ENCODE data around the gene FCN2. TPM values are rescaled to one million over a fixed set of nuclear protein-coding genes. Genes with fewer than 3 reads are reported as not detected.

FCN2 gene
- total RNA-seq, 4 donors from 2014 or later = not detected

DNA sequence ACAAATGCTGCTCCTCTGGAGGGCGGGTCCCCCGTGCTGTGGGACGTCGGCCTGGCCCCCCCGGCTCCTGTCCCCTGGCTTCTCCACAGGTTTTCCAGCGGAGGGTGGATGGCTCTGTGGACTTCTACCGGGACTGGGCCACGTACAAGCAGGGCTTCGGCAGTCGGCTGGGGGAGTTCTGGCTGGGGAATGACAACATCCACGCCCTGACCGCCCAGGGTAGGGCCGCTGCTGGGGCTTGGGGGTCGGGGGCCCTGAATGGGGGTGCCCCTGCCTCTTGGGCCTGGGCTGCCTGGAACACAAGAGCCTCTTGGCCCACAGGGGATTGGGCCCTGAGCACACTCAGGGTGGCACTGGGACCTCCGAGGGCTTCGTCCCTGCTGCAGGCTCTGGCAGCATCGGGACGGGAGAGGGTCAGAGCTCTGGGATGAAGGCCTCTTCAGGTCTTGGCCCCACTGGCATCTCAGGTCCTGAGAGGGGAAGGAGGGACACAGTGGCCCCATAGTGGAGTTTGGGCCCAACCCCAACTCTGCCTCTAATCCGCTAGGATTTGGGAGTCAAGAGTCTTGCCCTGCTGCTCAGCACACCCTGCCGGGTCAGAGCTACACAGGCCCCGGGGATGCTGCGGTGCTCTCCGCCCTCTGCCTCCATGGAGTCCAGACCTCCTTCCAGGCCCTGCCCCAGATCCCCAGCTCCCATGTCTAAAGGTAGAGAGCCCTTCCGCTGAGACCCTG is 5.2 kb downstream of the FCN2 start:
- no peaks in the 10 kb centered on the region for H3K9me3 ChIP-seq
- H3K4me3 ChIP-seq = no peak overlapping the region
- intact Hi-C loops (cut with DNase I) = no loop called here
- no peak for TF ChIP-seq POLR2AphosphoS5 (IDR thresholded peaks at IDR 0.05)
- TF ChIP-seq POLR2A (IDR thresholded peaks at IDR 0.05; ENCODE audit: low read depth) = no peak
- no peak for TF ChIP-seq CTCF (IDR thresholded peaks at IDR 0.05)
- TF ChIP-seq EP300 (IDR thresholded peaks at IDR 0.05) = no peak
- no peaks in the 10 kb centered on the region for H3K4me1 ChIP-seq
- H3K36me3 ChIP-seq = no peaks in the 10 kb centered on the region
- peaks cover 0 to 37% (median 0%) of the 10 kb centered on the region in 4 donors for H3K27me3 ChIP-seq
- no peak overlapping the region for H3K27ac ChIP-seq (replicated peaks in 1 of 4)
- no peak for DNase-seq (ENCODE audit: extremely low spot score)
- 89% methylated on average over 10 of the region's 24 CpGs for WGBS

GRCh38 chr9:134886413-134886913 is 5.9 kb downstream of the FCN2 start:
- H3K36me3 ChIP-seq = no peaks in the 10 kb centered on the region
- 88% methylated on average over 10 of the region's 11 CpGs for whole genome bisulfite sequencing
- peak; percentile 88 for DNase-seq (ENCODE audit: extremely low spot score)
- no peak overlapping the region for H3K27ac ChIP-seq (replicated peaks in 1 of 4)
- intact Hi-C loops (cut with DNase I) = no loop called here
- peaks cover 0 to 37% (median 0%) of the 10 kb centered on the region in 4 donors for H3K27me3 ChIP-seq
- TF ChIP-seq EP300 (IDR thresholded peaks at IDR 0.05) = no peak
- TF ChIP-seq POLR2A (IDR thresholded peaks at IDR 0.05; ENCODE audit: low read depth) = no peak
- TF ChIP-seq CTCF (IDR thresholded peaks at IDR 0.05) = no peak
- no peak for TF ChIP-seq POLR2AphosphoS5 (IDR thresholded peaks at IDR 0.05)
- H3K4me3 ChIP-seq = no peak overlapping the region
- H3K4me1 ChIP-seq = peaks cover 0 to under 1% (median 0%) of the 10 kb centered on the region in 4 donors
- H3K9me3 ChIP-seq = no peaks in the 10 kb centered on the region

- intact Hi-C loops (cut with DNase I) = no loop called here
- DNase-seq (ENCODE audit: extremely low spot score) = no peak
- WGBS = 88% methylated on average over 10 of the region's 10 CpGs
- no peak overlapping the region for H3K27ac ChIP-seq (replicated peaks in 1 of 4)
- no peak overlapping the region for H3K4me3 ChIP-seq
- H3K36me3 ChIP-seq = no peaks in the 10 kb centered on the region
- no peaks in the 10 kb centered on the region for H3K9me3 ChIP-seq
- TF ChIP-seq CTCF (IDR thresholded peaks at IDR 0.05) (no peak), POLR2AphosphoS5 (IDR thresholded peaks at IDR 0.05) (no peak), EP300 (IDR thresholded peaks at IDR 0.05) (no peak), POLR2A (IDR thresholded peaks at IDR 0.05; ENCODE audit: low read depth) (no peak)
- peaks cover 0 to 37% (median 0%) of the 10 kb centered on the region in 4 donors for H3K27me3 ChIP-seq
- H3K4me1 ChIP-seq = peaks cover 0 to 5% (median 0%) of the 10 kb centered on the region in 4 donors
Measured at GRCh38 chr9:134887219-134887618, 6.6 kb downstream of the FCN2 start.

DNA sequence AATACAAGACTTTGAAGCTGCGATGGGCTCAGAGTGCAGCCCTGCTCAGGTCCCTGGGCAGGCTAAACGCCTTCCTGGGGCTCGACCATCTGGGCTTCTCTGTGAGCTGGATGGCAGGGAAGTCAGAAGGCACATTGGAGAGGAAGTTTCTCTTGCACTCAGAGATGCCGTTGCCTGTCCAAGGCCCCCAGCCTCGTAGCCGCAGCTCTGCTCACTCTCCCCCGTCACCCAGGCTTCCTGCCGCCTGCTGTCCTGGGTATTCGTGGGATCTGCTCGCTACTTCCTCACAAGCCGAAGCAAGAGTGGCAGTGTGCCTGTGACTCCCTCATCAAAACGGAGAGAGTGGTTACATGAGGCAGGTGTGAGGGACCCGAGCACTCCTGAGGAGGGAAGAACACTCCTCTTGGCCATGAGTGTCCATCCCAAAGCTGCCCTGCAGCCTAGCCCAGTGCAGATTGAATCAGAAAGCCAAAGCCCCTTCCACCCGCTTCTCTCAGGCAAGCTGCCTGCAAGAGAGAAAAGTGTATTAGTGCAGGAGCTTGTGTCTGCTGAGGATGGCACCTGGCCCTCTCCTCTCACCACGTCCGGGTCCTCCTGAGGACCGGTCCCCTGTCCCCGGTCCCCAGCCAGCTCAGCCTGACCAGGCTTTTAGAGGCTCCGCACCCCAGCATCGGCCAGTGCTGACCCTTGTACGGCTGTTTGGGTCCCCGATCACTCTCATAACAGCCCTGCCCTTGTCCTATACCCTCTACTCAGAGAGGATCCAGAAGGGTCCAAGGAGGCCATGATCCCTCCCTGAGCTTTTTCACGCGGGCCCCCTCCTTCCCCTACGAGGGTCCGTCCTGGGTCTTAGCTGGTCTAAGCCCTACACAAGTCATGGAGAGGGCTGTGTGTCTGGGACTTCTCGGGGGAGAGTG is 7.3 kb downstream of the FCN2 start:
- WGBS = 90% methylated on average over 24 of the region's 27 CpGs
- Histone ChIP-seq H3K27ac (replicated peaks in 1 of 4) (no peak overlapping the region), H3K4me3 (no peak overlapping the region), H3K4me1 (peaks cover 0 to 5% (median 0%) of the 10 kb centered on the region in 4 donors), H3K9me3 (no peaks in the 10 kb centered on the region), H3K36me3 (no peaks in the 10 kb centered on the region), H3K27me3 (peaks cover 0 to 36% (median 0%) of the 10 kb centered on the region in 4 donors)
- intact Hi-C loops (cut with DNase I) = no loop called here
- TF ChIP-seq EP300 (IDR thresholded peaks at IDR 0.05) = no peak
- TF ChIP-seq POLR2AphosphoS5 (IDR thresholded peaks at IDR 0.05) = no peak
- TF ChIP-seq POLR2A (IDR thresholded peaks at IDR 0.05; ENCODE audit: low read depth) = no peak
- no peak for TF ChIP-seq CTCF (IDR thresholded peaks at IDR 0.05)
- peak; percentile 85 for DNase-seq (ENCODE audit: extremely low spot score)

Data from esophagus muscularis mucosa (tissue), 4 donors.